ENCODE results near the gene GFAP.

GFAP gene

DNA sequence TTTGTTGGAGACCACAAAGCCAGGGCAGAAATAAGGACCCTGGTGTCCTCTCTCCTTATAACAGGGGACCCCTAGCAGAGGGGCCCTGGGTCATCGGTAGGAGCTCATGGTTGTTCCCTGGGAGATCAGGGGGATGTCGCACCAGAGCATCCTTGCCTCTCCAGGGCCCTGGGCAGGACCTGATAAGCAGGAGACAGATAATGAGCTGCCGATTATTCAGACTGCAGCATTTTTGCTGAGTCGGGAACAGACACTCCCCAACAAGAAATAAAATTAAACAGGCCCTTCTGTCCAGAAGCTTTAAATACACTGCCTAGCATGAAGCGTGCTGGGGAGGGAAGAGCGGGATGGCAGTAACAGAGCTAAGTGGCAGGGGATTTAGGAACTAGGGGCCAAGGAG is 15.4 kb upstream of the GFAP start:
- DNase-seq, result no peak

DNA sequence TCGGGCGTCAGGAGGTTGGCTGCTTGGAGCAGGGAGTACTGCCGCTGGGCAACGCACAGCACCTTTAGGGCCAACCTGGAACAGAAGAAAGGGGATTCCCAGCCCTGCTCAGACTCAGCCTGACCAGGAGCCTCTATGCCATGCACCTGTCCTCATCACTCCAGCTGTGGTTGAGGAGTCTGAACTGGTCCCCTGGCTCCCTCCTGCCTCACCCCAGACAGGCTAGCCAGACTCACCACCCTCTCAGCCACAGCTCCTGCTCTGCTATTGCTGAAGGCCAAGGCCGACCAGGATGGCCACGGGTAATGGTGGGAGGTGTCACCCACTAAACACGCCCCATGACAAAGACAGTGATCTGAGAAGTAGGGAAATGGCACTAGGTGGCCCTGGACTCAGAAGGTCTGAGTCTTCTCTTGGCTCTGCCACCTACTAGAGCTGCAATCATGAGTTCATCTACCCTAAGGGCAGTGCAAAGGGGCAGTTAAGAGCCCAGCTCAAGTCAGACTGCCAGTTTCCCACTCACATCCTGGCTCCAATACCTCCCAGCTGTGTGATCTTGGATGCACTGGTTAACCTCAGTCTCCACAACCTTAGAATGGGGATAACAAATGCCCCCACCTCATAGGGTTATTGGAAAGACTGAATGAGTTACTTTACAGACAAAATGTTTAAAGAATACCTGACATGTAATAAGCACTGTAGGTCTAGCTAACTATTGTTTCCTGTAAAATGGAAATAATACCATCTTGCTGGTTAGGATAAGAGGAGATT is 13.8 kb upstream of the GFAP start:
- DNase-seq, result no peak

DNA sequence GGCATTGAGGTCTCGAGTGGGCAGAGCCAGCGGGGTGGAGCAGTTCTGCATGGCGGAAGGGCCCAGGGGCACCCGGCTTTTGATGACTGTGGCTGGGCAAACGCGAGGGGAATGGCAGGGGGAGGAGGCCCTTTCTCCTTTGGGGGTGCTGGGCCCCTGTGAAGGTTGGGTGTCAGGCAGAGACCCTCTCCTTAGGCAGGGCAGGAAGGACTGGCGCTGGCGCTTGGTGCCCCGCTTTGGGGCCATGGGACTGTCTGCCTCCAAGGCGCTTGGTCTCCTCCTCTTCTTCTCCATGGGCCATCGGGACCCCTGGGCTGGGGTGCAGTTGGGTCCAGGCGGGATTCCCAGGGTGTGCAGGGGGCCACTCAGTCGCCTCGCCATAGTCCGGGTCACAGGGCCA is 12.8 kb upstream of the GFAP start:
- DNase-seq, result no peak

DNA sequence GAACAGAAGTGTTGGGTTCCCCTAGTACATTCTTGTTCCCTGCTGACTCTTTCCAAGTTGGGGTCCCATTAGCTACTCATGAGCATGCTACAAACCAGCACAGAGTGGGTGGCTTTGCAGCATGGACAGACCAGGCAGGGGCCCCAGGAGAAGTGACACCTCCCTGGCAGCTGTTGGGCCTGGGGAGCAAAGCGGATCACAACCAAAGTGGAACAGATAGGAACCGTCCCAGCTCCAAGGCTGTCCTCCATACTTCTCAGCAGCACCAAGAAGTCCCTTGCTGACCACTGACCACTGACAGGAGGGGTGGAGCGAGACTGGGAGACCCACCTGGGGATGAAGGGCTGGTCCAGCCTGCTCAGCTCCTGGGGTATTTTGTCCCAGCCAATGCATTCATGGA is 12.4 kb upstream of the GFAP start:
- DNase-seq, result no peak

DNA sequence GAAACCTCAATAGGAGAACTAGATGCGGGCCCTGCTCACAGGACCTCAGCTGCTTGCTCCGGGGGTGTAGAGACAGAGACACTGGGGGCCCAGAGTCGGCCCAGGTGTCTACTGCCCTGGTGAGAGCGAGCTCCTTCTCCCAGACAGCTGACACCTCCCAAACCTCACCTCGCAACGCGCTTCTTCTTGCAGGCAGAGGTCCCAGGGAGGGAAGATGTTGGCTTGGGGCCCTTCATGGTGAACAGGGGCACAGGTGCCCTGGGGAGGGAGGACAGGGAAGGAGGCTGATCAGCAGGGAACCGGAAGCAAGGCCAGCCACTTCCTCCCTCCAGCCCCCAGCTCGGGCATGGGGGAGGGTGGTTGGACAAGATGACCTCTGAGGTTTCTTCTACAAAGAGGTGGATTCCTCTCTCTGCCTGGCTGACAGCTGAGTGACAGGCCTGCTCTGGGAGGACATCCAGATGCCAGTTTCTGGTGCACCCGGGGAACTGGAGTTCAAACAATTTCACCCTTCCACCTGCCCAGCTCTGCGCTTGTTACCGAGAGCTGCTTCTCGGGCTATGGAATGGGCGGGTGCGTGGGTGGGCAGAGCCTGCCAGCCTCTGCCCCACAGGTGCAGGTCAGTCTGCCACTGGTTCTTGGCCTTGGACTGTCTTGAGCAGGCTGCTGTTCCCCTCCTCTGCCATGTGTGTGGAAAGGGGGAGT is 11.7 kb upstream of the GFAP start:
- DNase-seq, result no peak

DNA sequence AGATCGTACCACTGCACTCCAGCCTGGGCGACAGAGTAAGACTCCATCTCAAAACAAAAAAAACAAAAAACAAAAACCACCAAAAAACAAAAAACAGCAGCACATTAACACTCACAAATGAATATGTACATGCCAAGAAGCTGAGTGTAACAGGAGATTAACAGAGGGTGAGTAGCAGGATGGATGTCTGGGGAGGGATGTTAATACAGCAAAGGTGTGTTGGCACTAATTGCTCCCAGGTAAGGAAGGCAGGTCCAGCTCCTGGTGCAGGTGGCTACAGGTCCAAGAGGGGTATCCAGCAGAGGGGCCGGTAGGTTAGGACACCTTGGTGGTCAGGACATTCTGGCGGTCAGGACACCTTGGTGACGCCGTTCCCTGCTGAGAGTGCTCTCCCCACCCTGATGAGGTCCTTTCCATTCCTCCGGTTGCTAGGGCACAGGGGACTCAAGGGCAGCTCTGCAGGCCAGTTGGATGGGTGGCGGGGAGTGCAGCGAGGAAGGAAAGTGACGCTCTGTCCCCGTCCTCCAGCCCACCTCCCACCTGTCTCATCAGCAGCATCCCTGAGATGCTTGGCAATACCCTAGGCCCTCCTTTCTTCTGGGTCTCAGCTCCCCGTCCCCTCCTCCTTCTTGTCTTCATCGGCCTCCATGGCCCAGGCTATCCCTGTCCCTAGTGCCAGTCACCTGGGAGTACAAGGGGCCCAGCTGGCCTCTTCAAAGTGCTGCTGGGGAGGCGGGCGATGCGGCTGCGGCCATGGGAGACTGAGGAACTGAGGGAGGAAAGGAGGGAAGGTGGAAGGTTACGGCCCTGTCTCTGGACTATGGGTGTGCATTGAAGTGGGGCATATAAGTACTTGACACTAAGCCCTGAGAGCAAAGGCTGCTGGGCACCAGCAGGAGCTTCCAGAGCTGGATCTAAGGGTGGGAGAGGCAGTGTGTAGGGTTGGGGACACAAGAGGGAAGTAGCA is 10.7 kb upstream of the GFAP start:
- DNase-seq, result no peak

DNA sequence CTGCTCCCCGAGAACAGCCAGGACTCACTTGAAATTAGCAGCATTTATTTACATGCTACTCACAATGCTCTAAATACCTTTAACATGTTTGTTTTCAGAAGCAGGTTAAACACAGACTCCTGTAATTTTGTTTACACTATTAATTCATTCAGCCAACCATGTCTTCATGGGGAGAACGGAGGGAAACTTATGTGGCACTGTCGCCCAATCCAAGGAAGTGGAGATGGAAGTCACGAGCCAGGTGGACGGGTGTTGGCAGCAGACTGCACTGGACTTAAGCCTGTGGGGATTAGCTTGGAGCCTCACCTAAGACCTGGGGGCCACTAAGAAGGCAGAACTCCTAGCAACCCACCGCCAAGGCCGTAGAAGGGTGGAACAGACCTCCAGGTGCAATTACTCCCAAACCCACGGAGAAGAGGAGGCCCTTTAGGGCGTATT is 8.8 kb upstream of the GFAP start:
- no peak for DNase-seq

DNA sequence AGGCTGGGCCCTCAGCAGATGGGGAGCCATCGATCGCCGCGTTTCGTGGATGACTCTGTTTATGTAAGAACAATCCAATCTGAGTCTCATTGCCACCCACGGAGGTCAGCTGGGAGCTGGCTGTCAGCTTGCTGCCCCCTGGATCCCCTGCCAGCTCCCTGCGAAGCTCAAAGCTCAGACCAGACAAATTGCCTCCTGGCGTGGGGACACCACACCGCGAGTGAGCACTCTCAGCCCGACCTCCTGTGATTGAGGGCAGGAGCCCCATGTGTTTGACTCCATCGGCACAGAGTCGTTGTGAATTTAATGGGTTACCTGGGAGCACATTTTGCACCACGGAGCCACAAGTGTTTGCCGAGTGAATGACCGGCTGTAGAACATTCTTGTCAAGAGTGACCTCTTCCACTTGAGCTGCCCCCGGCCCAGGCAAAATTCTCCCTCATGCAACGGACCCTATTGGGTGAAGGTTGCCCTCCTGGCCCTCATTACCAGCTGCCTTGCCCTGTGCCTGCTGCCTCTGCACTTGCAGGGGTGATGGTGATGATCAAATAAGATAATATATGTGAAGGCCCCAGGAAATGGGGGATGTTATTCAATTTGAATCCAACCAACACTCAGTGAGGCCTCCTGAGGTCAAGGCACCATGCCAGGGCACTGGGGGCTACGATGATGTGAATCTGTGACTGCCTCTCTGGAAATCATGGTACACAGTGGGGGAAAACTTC is 7.6 kb upstream of the GFAP start:
- DNase-seq, result no peak

DNA sequence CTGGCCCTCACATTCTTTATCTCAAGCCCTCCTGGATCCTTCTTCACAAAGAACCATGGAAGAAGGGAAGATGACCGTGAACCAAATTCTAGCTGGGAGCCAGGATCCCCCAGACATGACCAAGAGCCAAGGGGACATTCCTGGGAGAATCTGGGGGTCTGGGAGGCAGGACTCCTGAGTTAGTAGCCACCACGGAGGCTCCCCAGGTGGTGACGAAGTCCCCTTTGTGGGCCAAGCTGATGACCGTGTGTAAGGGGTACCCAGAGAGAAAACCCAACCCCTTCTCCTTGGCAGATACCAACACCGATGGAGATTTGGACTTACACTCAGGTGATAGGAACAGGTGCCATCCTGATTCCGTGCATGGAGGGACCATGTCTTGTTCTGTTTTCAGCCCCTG is 6.8 kb upstream of the GFAP start:
- DNase-seq, result no peak

DNA sequence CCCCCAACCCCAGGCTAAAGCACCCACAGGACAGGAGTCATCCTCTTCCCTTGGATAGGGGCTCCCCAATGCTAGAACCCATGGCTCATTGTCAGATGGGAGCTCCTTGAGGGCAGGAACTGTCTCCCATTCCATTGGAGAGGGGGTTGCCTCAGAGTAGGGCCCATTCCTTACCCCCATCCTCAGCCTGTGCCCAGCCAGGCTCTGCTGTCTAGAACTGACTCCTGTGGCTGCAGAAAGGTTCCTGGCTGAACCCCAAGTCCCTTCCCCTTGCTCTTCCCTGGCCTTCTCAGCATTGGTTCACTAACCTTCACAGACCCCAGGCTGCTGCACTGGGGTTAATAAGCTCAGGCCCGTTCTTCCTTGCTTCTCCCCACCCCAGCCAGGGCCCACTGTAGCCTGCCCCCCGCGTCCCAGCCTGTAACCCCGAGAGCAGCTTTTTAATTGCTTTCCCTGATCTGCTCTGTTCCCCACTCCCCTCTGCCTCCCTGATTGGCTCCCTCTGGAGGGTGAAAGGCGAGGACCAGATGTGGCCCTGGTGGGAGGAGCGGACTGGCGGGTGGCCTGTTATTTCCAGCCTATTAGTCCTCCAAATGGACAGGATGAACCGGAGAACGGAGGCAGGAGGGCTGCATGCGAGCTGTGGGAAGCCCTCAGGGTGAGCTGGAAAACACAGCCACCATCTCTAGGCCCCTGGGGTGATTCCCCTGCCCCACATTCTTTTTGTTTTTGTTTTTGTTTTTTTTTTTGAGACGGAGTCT is 6.0 kb upstream of the GFAP start:
- DNase-seq, result no peak

DNA sequence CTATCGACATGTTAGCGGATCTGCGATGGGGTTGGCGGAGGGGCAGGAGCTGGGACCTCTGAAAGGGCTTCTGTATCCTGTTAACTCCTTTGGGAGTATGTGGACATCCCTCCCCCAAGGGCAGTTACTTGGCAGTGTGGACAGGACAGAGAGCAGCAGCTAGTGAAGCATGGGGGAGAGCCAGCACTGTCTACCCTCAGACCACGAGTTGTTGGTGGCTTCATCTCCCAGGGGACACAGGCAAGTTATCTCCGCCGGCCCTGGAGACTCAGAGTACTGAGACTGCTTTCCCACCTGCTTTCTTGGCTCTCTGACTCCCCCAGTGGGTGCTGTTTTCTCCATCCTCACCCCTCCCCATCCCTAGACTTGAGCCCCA is 5.3 kb upstream of the GFAP start:
- no peak for DNase-seq

DNA sequence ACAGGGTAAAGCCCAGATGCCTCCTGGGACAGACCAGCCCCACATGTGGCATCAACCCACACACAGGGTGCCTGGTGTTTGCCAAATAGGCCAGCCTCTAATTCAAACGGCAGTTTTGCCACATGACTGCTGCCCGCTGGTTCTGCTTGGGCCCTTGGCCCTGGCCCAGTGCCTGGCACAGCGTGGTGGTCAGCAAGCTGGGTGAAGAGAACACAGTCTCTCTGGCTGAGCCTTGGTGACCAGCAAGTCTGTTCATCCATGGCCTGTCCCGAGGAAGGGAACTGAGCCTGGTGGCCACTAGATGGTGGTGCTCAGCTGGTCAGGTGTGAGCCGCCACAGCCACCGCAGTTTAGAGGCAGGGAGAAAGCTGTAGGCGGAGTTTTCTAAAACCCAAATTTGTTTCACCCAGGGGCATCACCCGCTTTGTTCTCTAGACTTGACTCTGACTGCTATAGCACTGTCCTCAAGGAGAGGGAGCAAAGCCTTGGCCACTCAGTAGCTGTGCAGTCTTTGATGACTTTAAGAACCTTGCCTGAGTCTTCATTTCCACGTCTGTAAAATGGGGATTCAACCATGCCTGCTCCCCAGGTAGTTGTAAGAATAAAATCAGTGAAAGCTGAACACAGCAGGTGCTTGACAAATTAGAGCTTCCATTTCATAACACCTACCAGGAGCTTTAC is 4.7 kb upstream of the GFAP start:
- peak; percentile 73 for DNase-seq

DNA sequence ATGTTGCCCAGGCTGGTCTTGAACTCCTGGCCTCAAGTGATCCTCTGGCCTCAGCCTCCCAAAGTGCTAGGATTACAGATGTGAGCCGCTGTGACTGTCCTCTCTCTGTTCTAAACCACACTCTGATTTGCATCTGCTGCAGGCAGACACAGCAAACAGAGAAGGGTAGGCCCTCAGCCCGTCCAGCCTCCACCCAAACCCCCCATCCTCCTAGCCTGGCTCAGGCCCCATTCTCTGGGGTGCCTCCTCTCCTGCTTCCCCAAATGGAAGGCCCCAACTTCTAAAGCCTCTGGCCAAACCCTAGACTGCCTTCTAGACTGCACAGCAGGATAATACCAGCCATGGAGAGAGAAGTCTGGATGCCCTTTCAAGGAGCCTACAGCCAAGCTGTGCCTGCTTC is 4.1 kb upstream of the GFAP start:
- no peak for DNase-seq

DNA sequence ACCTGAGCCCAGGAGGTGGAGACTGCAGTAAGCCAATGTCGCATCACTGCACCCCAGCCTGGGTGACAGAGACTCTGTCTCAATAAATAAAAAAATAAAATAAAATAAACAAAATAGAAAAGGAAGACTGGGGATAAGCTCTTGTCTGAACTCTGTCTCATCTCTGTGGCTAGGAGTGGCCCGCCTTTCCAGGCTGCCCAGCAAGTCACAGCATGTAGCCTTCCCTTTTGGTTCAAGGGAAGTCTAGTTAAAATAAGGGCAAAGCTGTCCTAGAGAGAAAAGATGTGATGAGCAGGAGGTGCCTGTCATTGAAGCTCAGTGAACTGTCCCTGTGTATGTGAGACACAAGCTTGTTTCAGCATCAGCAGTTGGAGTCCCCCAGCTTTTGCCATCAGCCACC is 2.7 kb upstream of the GFAP start:
- no peak for DNase-seq

DNA sequence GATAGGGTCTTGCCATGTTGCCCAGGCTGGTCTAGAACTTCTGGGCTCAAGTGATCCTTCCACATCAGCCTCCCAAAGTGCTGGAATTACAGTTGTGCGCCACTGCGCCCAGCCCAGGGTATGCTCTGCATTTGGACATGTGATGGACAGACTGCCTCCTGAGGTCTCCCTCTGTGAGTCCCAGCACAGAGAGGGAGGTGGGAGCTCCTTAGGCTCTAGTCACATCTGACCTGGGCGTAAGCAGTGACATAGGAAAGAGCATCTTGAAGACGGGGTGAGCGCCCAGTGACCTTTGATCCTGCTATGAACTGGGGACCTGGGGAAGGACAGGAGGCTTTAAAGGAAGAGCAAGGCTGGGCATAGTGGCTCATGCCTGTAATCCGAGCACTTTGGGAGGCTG is 2.2 kb upstream of the GFAP start:
- no peak for DNase-seq

DNA sequence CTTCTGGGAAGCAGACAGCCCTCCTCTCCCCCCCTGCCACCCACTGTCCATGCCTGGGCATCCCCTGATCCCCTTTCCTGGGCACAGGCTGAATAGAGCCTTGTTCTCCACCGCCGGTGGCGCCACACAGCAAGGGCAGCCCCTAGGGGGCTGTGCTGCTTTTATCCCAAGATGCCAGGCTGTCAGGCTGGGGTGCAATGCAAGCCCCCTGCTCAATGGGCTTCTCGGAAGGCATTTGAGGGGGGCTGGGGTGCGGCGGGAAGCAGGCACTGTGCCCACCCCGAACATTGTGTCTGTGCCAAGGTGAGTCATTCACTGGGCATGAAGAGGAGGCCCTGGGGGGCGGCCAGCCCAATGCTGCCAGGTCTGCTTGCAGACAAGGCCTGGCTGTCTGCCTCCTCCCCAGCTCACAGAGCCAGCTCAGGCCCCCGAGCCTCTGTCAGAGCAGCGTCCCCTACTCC is 1.5 kb upstream of the GFAP start:
- DNase-seq, result peak; percentile 41

DNA sequence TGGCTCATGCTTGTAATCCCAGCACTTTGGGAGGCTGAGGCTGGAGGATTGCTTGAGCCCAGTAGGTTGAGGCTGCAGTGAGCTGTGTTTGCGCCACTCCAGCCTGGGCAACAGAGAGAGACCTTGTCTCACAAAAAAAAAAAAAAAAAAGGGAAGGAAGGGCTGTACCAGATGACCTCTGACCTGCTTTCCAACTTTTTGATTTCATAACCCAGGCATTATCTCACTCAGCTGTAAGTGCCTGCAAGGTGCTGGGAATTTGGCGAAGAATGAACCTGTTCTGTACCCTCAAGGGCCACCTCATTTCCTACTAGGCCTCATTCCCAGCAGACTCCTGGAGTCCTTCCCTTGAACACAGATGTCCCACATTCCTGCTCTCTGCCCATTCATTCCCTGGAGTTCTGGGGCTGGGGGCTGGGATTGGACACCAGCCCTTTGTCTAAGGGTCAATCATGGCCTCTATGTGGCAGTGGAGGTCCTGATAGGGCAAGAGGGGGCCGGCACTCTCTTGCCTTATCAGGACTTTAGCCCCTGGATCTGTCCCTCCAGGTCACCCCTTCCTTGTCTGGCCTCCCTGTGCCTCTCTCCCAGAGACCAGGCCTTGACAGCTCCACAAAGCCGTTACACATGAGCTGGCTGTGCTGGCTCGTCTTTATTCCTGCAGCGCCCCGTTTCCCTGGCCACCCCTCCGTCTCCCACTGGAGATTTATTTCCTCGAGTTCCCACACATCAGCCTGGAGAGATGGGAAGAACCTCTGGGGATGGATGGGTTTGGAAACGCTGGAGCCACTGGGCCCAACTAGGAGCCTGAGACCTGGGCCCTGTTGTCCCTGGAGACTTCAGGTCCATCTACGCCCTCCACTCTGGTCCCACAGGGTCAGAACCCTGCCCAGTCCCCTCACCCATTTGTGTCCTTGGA is 821 bp upstream of the GFAP start:
- no peak for DNase-seq

DNA sequence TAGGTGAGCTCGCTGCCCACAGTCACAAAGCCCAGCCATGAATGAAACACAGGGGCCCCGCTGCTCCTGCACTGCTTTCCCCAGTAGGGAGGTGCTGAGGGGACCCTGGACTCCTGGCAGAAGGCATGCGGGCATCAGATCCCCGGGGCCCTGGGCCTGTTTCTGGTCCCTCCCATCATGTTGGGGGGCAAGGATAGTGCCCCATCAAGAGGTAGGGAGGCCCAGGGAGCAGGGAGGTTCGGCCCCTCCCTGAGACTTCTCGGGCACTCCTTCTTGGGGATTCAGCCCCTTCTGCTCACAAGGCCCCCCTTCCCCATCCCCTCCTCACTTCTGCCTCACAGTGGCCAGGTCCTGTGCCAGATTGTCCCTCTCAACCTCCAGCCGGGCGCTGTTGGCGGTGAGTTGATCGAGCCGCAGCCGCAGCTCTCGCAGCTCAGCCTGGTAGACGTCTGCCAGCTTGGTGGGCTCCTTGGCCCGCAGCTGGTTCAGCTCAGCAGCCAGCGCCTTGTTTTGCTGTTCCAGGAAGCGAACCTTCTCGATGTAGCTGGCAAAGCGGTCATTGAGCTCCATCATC is 515 bp downstream of the GFAP start:
- no peak for DNase-seq

DNA sequence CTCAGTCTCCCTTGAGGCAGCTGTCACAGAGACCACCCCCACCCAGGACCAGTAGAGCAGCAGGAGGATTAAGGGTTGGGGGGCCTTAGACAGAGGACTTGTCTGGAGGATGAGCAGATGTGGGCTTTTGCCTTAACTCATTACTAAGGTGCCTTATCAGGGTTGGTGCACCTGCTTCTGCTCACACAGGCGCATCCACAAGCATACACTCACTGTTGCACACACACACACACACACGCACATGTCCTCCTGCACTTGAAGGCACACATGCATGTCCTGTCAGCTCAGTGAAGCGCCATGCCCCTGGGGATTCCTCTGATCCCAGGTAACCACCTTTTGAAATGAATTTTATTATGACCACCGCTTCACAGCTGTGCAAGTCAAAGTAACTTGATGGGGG is 1.2 kb downstream of the GFAP start:
- no peak for DNase-seq

DNA sequence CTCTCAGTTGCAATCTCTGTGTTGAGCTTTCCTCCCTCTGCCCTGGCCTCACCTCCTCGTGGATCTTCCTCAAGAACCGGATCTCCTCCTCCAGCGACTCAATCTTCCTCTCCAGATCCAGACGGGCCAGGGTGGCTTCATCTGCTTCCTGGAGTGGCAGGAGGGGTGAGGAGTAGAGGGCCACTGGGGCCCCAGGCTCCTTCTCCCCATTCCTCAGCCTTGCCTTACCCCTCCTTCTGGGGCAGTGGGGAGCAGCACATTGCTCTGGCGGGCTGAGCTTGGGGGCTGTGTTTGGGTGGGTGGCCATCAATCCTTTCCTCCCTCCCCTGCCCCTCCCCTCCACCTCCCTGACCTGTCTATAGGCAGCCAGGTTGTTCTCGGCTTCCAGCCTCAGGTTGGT is 1.6 kb downstream of the GFAP start:
- DNase-seq, result no peak
